HG02973 (cell line): ENCODE results near the gene EXD3.
A peak's percentile ranks its signal among the peaks of the same experiment; 100 is the strongest.

Source experiments
- ATAC-seq: cut with Tn5 transposase; IDR thresholded peaks from one replicate; pipeline ENCODE4 v1.9.1; 2021; ENCODE audit warnings: moderate library complexity; ENCODE audit not compliant: unreplicated experiment

EXD3 gene

GRCh38 chr9:137278721-137279711 lies 143.9 kb downstream of the EXD3 start:
- ATAC-seq: no peak

DNA sequence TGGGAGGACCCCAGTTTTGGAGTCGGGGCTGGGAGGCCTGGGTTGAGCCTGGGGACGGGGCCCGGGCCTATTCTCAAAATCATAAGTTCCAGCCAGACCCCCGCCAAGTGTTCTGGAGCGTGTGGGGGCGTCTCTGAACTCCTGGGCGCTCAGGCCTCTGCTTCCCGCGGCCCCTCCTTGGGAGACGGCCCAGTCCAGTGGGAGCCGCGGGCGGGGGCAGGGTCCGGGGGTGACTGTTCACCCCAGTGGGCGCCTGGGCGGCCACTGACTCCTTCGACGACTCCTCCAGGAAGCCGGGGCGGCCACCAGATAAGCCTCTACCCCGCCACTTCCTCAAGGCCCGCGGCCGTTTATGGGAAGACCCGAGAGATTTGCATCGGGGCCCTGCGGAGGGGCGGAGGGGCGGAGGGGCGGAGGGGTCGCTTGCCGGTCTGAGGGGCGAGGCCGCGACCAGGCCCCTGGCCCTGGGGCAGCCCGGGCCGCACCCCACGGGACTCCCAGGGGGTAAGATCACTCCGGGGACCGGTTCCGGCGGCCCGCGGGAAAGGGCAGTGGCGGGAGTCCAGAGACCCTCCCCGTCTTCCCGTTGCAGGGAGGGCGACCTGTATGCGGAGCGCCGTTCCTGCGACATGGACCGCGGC lies 144.8 kb downstream of the EXD3 start:
- no peak for ATAC-seq

GRCh38 chr9:137277329-137278041 lies 145.5 kb downstream of the EXD3 start, which contains the start of gene TOR4A:
TOR4A (plus strand) TSS chr9:137277726; CDS start chr9:137278690, 964 bp downstream.
- peak; percentile 49 for ATAC-seq

- no peak for ATAC-seq
Measured at GRCh38 chr9:137276473-137277328, 146.3 kb downstream of the EXD3 start.

GRCh38 chr9:137275588-137276472 lies 147.1 kb downstream of the EXD3 start:
- no peak for ATAC-seq

DNA sequence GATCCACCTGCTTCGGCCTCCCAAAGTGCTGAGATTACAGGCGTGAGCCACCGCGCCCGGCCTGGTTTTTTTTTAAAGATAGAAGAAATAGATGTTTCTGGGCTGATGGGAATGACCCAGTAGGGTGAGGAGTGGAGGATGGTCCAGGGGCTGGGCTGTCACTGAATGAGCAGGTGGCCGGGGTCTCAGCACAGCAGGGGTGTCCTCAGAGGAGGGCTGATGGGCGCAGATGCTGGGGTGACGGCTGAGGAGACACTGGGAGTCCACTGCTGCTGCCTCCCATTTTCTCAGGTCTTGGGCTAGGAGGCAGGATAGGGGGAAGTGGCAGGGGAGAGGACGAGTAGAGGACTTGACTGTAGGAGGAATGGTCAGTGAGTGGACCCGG lies 147.8 kb downstream of the EXD3 start:
- ATAC-seq: no peak

GRCh38 chr9:137273611-137274320 lies 149.2 kb downstream of the EXD3 start:
- no peak for ATAC-seq

GRCh38 chr9:137273095-137273490 lies 149.9 kb downstream of the EXD3 start:
- ATAC-seq: no peak

DNA sequence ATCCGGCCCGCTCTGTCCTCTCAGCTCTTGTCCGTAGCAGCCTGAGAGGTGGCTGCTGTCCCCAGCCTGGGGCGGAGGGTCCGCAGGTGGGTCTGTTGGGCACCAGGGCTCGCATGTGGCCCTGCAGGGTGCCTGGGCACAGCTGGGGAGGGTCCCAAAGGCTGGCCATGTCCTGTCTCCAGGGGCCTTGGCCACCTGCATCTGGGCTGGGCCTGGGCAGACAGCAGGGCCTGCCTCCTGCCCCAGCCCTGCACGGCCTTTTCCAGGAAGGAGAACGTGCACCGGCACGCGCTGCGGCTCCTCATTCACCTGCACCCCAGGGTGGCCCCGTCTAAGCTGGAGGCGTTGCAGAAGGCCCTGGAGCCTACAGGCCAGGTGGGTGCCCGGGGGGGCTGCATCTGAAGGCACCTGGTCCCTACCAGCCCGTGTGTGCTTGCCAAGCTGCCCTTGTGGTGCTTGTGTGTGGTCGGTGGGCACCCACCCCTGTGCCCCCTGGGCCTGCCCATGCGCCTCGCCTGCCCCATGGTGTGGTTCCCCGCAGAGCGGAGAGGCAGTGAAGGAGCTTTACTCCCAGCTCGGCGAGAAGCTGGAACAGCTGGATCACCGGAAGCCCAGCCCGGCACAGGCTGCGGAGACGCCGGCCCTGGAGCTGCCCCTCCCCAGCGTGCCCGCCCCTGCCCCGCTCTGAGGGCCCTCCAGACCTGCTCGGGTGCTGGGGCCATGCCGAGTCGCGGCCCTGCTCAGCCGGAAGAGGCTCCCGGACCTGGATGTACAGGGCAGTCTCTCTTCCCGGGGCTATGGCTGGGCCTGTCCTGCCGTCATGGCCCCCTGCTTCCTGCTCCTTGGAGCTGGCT lies 150.5 kb downstream of the EXD3 start:
- no peak for ATAC-seq

DNA sequence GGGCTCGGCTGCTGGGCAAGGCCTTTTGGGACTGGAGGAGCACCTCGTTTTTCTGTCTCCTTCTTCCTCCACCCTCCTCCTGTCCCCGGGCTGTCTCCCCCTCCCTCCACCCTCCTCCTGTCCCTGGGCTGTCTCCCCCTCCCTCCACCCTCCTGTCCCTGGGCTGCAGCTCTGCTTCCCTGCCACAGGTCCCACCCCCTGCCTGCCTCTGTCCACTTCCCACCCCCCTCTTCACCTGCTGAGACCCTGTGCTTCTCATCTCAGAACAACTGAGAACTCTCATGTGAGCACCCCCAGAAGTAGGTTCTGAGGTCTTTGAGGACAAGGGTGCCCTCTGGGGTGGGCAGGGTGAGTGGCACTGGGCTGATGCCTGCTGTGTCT lies 151.3 kb downstream of the EXD3 start:
- no peak for ATAC-seq

DNA sequence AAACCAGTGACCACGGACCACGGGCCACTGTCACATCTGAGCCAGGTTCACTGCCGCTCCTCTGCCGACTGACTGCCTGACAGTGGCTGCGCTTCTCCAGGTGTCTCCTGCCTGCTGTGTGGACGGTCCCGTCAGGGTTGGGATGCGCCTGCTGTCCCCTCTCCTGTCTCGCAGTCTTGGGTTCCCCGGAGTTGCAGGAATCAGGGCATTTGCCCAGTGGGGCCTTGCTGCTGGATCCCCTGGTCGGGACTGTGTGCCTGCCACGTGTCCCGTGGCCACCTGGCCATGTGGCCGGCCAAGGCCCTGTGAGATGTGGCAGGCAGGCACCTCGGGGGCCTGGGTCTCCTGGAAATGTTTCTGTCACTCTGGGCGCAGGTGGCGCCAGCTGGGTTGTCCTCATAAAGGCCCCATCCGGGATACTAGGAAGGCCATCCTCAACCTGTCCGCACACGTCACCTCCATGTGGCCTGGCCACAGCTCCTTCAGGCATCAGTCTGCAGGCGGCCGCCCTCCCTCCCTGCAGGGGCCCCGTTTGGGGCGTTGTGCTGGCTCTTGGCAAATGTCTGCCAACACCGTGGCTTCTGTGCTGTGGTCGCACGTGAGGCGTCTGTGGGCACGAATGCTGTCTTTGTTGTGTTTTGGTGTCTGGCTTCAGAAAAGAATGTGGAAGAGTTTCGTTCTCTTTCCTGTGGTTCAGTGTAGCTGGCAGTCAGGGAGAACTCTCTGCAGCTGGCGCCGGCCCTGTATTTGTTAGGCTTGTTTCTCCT lies 151.8 kb downstream of the EXD3 start:
- no peak for ATAC-seq

DNA sequence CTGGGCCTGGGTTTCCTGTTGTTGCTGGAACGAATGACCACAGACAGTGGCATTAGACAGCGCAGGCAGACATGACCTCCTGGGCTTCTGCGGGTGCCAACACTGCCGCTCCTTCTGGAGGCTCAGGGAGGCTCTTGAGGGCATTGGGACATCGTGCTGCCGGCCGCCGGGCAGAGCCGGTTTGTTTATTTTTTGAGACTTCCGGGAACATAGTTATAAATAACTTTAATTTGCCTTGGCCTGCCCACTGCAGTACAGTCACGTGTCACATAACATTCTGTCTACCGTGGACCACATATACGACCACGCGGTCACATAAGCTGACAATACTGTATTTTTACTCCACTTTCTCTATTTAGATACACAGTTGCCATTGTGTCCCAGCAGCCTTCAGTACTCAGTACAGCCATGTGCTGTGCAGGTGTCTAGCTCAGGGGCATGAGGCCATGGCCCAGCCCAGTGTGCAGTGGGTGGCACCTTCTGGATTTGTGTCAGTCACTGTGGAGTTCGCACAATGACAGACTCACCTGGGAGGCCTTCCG lies 153.7 kb downstream of the EXD3 start:
- ATAC-seq: no peak

- ATAC-seq: no peak
Measured at GRCh38 chr9:137268538-137269201, 154.3 kb downstream of the EXD3 start.

DNA sequence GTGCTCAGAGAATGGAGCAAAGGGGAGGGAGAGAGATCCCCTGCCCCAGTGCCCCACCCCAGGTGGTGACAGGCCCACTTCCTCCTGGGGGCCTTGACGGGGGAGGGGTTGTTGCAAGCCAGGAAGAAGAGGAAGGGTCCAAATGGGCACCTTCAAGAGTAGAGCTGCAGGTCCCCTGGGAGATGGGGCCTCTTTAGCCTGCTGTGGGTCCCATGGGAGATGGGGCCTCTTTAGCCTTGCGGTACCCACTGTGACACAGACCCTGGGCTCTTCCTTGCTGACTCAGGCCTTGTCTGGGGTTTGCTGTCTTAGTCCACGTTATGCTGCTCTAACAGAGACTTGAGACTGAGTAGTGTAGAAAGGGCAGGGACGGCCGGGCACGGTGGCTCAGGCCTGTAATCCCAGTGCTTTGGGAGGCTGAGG lies 155.0 kb downstream of the EXD3 start:
- ATAC-seq: no peak

DNA sequence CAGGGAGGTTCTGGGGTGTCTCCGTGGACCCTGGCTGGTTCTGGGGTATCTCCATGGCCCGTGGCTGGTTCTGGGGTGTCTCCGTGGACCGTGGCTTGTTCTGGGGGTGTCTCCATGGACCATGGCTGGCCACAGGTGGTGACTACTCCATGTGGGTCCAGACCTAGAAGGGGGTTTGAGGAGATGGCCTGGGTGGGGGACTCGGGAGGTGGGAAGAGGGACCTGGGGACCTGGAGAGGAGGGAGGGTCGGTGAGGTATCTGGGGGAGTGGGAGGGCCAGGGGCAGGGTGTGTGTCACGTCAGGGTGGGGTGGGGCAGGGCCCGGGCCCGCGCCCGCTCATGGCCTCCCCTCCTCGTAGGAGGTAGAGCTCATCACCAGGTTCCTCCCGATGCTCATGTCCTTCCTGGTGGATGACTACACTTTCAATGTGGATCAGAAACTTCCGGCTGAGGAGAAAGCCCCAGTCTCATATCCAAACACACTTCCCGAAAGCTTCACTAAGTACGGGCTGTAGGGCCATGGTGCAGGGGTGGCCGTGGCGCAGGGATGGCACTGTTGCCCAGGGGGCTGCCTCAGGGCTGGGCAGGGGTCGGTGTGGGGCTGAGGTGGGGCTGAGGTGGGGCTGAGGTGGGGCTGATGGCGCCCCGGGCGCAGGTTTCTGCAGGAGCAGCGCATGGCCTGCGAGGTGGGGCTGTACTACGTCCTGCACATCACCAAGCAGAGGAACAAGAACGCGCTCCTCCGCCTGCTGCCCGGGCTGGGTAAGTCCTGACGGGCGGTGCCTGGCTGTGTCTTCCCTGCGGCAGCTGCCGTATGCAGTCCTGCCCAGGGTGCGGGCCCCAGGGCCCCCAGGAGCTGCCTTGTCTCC lies 156.1 kb downstream of the EXD3 start:
- ATAC-seq: no peak

GRCh38 chr9:137266162-137266527 lies 156.8 kb downstream of the EXD3 start:
- ATAC-seq: no peak
